Heart right ventricle (tissue), 16 donors: ENCODE measurements around the gene CENPL. TPM values are rescaled to one million over a fixed set of nuclear protein-coding genes. Genes with fewer than 3 reads are reported as not detected.

Experiments
- ATAC-seq, 8 donors: fragments of 200-7000 bp; cut with Tn5 transposase; one replicate each; pipeline ENCODE4 v1.9.1; 2020; ENCODE audit warnings: mild to moderate bottlenecking in 8 of 8, moderate library complexity in 8 of 8, moderate number of reproducible peaks in 1 of 8
- DNase-seq, 2 donors: peaks; one replicate each; pipeline ENCODE4 v3.0.0-alpha.2; 2020
- H3K27ac ChIP-seq, 10 donors: fragments of 200-600 bp; sonication (generic) in 2 of 10; one replicate each; pipeline versions ENCODE4 v1.5.0 to v1.8.0; 2020 to 2022; ENCODE audit warnings: mild to moderate bottlenecking in 3 of 10
- H3K27me3 ChIP-seq, 7 donors: fragments of 200-600 bp; one replicate each; pipeline ENCODE4 v1.8.0; 2021 to 2022; ENCODE audit warnings: mild to moderate bottlenecking in 2 of 7
- H3K36me3 ChIP-seq, 9 donors: fragments of 200-600 bp; sonication (generic) in 1 of 9; one replicate each; pipeline versions ENCODE4 v1.5.0 to v1.8.0; 2020 to 2022; ENCODE audit warnings: mild to moderate bottlenecking in 2 of 9
- H3K4me1 ChIP-seq, 9 donors: fragments of 200-600 bp; sonication (generic) in 1 of 9; one replicate each; pipeline versions ENCODE4 v1.5.0 to v1.8.0; 2020 to 2022; ENCODE audit warnings: mild to moderate bottlenecking in 4 of 9
- H3K4me3 ChIP-seq, 10 donors: fragments of 200-600 bp; sonication (generic) in 2 of 10; one replicate each; pipeline versions ENCODE4 v1.5.0 to v1.8.0; 2020 to 2022; ENCODE audit warnings: mild to moderate bottlenecking in 7 of 10, moderate library complexity in 2 of 10
- H3K9me3 ChIP-seq, 11 donors: fragments of 200-600 bp in 10 of 11; sonication (generic) in 2 of 11; one replicate each; pipeline versions ENCODE4 v1.5.0 to v1.8.0; 2013 to 2022; ENCODE audit warnings: mild to moderate bottlenecking in 2 of 11, control low read depth in 1 of 11, moderate library complexity in 1 of 11
- WGBS, 2 donors: extraction: QIAGEN DNeasy Blood & Tissue Kit; methylation state at CpG; one replicate each; pipeline ENCODE4 v1.1.7; 2013; ENCODE audit warnings: inconsistent platforms in 1 of 2; 5-methylcytosine and 5-hydroxymethylcytosine counted together
- intact Hi-C, 10 donors: fragments of 100-400 bp; cut with DNase I; formaldehyde crosslinking; loops; one replicate each; pipeline versions ENCODE4 v1.11.1 to v1.14.2; 2022
- polyA plus RNA-seq, 2 donors: library from polyadenylated mRNA; stranded (reverse); fragments of 200-250 nt; gene quantifications; one replicate each; pipeline ENCODE4 v1.2.3, GENCODE V29; 2013
- total RNA-seq, 10 donors: library from RNA; stranded (reverse); fragmentation: NEBNext Ultra II Directional in 3 of 10; extraction: Animal tissue kit (Norgen Biotek cat#: 25700) in 3 of 10; gene quantifications; one replicate each; pipeline versions ENCODE4 v1.2.1 to v1.2.4, GENCODE V29; 2021 to 2023
- TF ChIP-seq, protein P1 (sequence below), 9 donors: fragments of 200-600 bp; sonication (generic) in 2 of 9; IDR thresholded peaks; one replicate each; pipeline versions ENCODE4 v1.5.0 to v1.8.0; 2021 to 2022; ENCODE audit warnings: antibody characterized with exemption in 9 of 9, mild to moderate bottlenecking in 5 of 9, moderate library complexity in 1 of 9
- donor health status: Arrhythmogenic right ventricular cardiomyopathy.
- donor health status: ischemic (EF 13 %, LVEDD 7.1; RV severe dilation, severe dysfunction).
- donor health status: healthy with polysubstance abuse.
- donor health status: DM: no; HTN: yes; CAD: no.
- donor health status: DM: no; HTN: no; CAD: no.
- donor health status: ischemic (EF 25% LVEDD 6.9; RV normal size, moderate dysfunction).
- donor health status: ischemic (EF 25% LVEDD 5.7; RV mildly dilated, moderate dysfunction).
- donor health status: healthy.
- donor health status: DM: yes; HTN: yes; CAD: no.
- donor health status: Ischemic cardiomyopathy.
- donor health status: ischemic (EF 35%, LVEDD 5.7; RV mildly dilated, moderate dysfunction).
- donor health status: nonischemic (EF 11% LVEDD 7.7; RV severe dilation, severe dysfunction).
- donor health status: DM: yes; HTN: yes; CAD: no.
- donor health status: PGD.
- donor health status: ischemic (EF 29% LVEDD 5.4; RV normal size, mild dysfunction).
- donor health status: nonischemic (EF 23%, LVEDD 6.1; RV moderate dilation, normal function).

Gene CENPL
- total and polyA plus RNA-seq, 12 donors = 1.7 to 7.0 (median 3.5) TPM

DNA sequence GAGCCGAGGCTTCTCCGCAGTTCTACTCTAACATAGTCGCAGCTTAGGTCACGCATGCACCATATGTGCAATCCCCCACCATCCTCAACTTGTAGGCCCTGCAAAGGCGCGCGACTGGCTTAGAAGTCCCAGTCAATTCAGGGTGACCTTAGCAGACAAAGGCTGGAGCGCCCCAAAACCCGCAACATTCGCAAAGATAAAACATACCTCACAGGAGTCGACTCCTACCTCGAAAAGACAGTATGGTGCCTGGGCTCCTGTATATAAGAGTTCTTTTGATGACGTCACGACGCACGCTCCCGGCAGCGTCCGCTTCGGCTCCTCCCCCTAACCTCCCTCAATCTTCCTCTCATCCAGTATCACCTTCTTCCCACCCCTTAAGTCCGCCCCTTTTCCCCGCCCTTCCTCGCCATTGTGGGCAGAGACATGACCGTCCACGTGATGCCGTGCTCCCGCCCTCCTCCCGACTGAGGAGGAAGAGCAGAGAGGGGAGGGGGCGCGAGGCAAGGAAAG is 43.1 kb upstream of the CENPL start, which contains the start of gene GAS5:
Gene GAS5, minus strand, starts transcription at position 237 of the 513 bp plus-strand sequence.
- Histone ChIP-seq H3K27ac (peak within 1 kb of the TSS; percentile 94 to 99 (median 98)), H3K4me3 (peak within 1 kb of the TSS; percentile 61 to 94 (median 87)), H3K9me3 (no peaks in the 10 kb centered on the region), H3K4me1 (peaks cover 4 to 67% (median 58%) of the 10 kb centered on the region in 9 donors), H3K27me3 (no peaks in the 10 kb centered on the region), H3K36me3 (peaks cover 0 to 66% (median 38%) of the 10 kb centered on the region in 9 donors)
- DNase-seq (peak; percentile 98 to 100), ATAC-seq (peak; percentile 95 to 97 (median 96))
- intact Hi-C loops = loop anchor here in 4 of 10 donors (2.0 to 10.0 kb wide), 5 partner anchors 41 to 287 kb away; partner anchors contain the start of genes RC3H1 (in 3 of the 4), CENPL (in 1 of the 4), DARS2 (in 1 of the 4) and RABGAP1L (in 1 of the 4)
- 0 to 1% methylated on average over 29 to 30 of the region's 30 CpGs for WGBS, 2 donors
- TF ChIP-seq, protein P1, sequence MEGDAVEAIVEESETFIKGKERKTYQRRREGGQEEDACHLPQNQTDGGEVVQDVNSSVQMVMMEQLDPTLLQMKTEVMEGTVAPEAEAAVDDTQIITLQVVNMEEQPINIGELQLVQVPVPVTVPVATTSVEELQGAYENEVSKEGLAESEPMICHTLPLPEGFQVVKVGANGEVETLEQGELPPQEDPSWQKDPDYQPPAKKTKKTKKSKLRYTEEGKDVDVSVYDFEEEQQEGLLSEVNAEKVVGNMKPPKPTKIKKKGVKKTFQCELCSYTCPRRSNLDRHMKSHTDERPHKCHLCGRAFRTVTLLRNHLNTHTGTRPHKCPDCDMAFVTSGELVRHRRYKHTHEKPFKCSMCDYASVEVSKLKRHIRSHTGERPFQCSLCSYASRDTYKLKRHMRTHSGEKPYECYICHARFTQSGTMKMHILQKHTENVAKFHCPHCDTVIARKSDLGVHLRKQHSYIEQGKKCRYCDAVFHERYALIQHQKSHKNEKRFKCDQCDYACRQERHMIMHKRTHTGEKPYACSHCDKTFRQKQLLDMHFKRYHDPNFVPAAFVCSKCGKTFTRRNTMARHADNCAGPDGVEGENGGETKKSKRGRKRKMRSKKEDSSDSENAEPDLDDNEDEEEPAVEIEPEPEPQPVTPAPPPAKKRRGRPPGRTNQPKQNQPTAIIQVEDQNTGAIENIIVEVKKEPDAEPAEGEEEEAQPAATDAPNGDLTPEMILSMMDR (IDR thresholded peaks at IDR 0.05) = no peak

DNA sequence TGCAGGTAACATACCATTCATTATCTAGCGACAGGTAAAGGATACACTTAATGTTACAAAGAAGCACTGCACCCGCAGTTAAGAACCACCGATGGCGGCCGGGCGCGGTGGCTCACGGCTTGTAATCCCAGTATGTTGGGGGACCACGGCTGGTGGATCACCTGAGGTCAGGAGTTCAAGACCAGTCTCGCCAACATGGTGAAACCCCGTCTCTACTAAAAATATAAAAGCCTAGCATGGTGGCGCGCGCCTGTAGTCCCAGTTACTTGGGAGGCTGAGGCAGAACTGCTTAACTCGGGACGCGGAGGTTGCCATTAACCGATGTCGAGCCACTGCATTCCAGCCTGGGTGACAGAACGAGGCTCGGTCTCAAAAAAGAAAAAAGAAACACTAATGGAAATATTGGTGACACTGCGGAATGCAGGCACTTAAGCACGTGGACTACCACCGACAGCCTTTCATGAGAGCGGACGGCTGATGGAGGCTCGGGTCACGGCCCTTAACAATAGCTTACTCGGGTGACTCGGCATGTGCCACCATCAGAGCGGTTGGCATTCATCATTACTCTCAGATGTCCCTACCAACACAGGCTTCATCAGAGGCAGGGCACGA is 42.6 kb upstream of the CENPL start:
- Histone ChIP-seq H3K27me3 (no peaks in the 10 kb centered on the region), H3K9me3 (no peaks in the 10 kb centered on the region), H3K4me1 (peaks cover 4 to 67% (median 58%) of the 10 kb centered on the region in 9 donors), H3K4me3 (peak overlapping the region; percentile 61 to 94 (median 87)), H3K27ac (peak overlapping the region; percentile 94 to 99 (median 98)), H3K36me3 (peaks cover 0 to 66% (median 44%) of the 10 kb centered on the region in 9 donors)
- DNase-seq (peak; percentile 7 to 16), ATAC-seq (peak in 4 of 8 donors; percentile 6 to 15 (median 12))
- TF ChIP-seq, protein P1 (IDR thresholded peaks at IDR 0.05) = no peak
- intact Hi-C loops = loop anchor here in 3 of 10 donors (2.0 to 10.0 kb wide), 4 partner anchors 40 to 288 kb away; partner anchors contain the start of genes RC3H1 (in 2 of the 3), CENPL (in 1 of the 3), DARS2 (in 1 of the 3) and RABGAP1L (in 1 of the 3)
- WGBS, 2 donors = 5 to 8% methylated on average over 32 of the region's 32 CpGs

DNA sequence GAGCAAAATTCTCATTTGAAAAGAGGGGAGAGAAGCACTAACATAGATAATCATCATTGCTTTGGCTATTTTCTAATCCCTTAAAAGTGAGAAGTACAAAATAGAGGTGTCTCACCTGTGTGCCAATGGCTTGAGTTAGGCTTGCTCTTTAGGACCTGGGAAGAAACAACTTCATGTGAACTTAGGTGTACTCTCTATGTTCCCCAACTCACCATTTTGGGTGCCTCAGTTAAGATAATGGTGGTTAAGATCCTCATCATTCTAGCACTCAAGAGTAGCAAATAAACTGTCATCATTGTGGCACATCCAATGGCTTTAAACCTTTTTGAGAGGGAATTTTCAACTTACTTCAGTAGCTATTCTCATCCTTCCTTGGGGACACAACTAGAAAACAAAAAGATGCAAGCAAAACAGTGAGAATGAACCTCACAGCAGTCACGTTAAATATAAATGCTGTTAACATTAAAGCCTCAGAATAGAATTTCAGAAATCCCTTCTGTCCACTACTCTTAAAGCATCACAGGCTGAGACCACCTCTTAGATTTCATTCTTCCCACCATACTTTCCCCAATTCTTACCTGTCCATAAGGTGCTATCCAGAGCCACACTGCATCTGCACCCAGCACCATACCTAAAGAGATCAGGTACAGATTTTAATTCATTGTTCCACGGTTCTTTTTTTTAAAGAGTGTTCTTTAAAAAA is 41.9 kb upstream of the CENPL start:
- H3K4me3 ChIP-seq = peak overlapping the region in 9 of 10 donors; percentile 61 to 90 (median 87)
- intact Hi-C loops = loop anchor here in 3 of 10 donors (2.0 to 10.0 kb wide), 4 partner anchors 39 to 288 kb away; partner anchors contain the start of genes RC3H1 (in 2 of the 3), CENPL (in 1 of the 3), DARS2 (in 1 of the 3) and RABGAP1L (in 1 of the 3)
- no peaks in the 10 kb centered on the region for H3K27me3 ChIP-seq
- H3K36me3 ChIP-seq = peaks cover 0 to 71% (median 45%) of the 10 kb centered on the region in 9 donors
- no peaks in the 10 kb centered on the region for H3K9me3 ChIP-seq
- WGBS, 2 donors = 21 to 28% methylated on average over 2 of the region's 2 CpGs
- DNase-seq = no peak
- ATAC-seq = no peak
- TF ChIP-seq, protein P1 (IDR thresholded peaks at IDR 0.05) = no peak
- peak overlapping the region in 7 of 10 donors; percentile 94 to 99 (median 98) for H3K27ac ChIP-seq
- H3K4me1 ChIP-seq = peaks cover 4 to 63% (median 55%) of the 10 kb centered on the region in 9 donors
